ENCODE data around the gene CDK5RAP3. TPM values are rescaled to one million over a fixed set of nuclear protein-coding genes. Genes with fewer than 3 reads are reported as not detected.

Gene CDK5RAP3
- total RNA-seq, 1 donor from 2014 or later = 62.8 TPM

DNA sequence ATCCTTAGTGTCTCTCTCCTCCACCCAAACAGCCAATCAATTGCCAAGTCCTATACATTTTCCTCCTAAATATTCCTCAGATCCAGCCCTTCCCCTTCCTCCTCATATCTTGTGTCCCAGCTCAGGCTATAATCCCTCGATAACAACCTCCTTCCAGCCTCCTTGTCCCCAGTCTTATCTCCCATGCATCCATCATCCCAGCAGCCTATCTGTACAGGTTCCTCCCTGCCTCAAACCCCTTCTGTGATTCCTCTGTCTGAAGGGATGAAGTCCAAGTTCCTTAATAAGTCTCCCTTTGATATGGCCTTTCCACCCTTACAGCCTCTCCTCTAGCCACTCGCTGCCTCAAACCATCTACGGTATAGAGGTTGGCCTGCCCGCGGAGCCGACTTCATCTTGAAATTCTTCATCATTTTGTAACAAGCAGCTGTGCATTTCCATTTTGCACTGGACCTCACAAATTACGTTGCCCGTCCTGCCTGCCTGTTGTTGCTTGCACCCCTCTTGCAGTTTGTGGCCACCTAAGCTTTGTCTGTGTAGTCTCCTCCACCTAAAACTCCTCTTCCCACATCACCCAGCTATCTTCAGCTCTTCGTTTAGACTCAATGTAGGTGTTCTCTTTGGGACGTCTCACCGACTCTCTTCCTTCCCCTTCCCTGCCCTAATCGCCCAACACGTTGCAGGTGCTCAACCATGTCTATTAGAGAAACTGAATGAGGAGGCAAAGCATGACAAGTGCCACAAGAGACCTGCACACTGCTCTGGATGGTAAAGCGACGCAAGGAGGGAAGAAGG is 786 bp upstream of the CDK5RAP3 start:
- Histone ChIP-seq H3K4me1 (ENCODE audit: insufficient read depth, low read length) (peaks cover 20% of the 10 kb centered on the region), H3K4me3 (ENCODE audit: insufficient read depth, low read depth, low read length) (no peak overlapping the region), H3K4me2 (ENCODE audit: low read length) (peak overlapping the region; percentile 78), H2AFZ (ENCODE audit: low read depth, low read length) (peak overlapping the region; percentile 74), H3K27me3 (ENCODE audit: insufficient read depth, low read length) (no peaks in the 10 kb centered on the region), H3K79me2 (ENCODE audit: insufficient read depth, low read length) (peaks cover 6% of the 10 kb centered on the region), H3K36me3 (ENCODE audit: insufficient read depth, low read length) (peaks cover 4% of the 10 kb centered on the region), H3K27ac (ENCODE audit: low read depth, low read length) (no peak overlapping the region), H4K20me1 (ENCODE audit: insufficient read depth, low read length) (no peaks in the 10 kb centered on the region), H3K9me3 (ENCODE audit: insufficient read depth, low read depth, low read length) (no peaks in the 10 kb centered on the region), H3K9ac (ENCODE audit: low read length) (no peak overlapping the region)
- no peak for FAIRE-seq
- Mint-ChIP-seq H3K4me1 (ENCODE audit: low read depth, unreplicated experiment) (peaks cover 9% of the 10 kb centered on the region), H3K4me3 (ENCODE audit: unreplicated experiment) (peak overlapping the region; percentile 71), H3K27me3 (ENCODE audit: low read depth, unreplicated experiment) (no peaks in the 10 kb centered on the region), H3K9me3 (ENCODE audit: unreplicated experiment) (no peaks in the 10 kb centered on the region), H3K27ac (ENCODE audit: unreplicated experiment) (no peak overlapping the region), H3K36me3 (ENCODE audit: low read depth, unreplicated experiment) (peaks cover 2% of the 10 kb centered on the region)
- no peak for DNase-seq (ENCODE audit: low read depth)
- TF ChIP-seq, protein P1, sequence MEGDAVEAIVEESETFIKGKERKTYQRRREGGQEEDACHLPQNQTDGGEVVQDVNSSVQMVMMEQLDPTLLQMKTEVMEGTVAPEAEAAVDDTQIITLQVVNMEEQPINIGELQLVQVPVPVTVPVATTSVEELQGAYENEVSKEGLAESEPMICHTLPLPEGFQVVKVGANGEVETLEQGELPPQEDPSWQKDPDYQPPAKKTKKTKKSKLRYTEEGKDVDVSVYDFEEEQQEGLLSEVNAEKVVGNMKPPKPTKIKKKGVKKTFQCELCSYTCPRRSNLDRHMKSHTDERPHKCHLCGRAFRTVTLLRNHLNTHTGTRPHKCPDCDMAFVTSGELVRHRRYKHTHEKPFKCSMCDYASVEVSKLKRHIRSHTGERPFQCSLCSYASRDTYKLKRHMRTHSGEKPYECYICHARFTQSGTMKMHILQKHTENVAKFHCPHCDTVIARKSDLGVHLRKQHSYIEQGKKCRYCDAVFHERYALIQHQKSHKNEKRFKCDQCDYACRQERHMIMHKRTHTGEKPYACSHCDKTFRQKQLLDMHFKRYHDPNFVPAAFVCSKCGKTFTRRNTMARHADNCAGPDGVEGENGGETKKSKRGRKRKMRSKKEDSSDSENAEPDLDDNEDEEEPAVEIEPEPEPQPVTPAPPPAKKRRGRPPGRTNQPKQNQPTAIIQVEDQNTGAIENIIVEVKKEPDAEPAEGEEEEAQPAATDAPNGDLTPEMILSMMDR (IDR thresholded peaks at IDR 0.05; ENCODE audit: insufficient read depth, low read depth, low read length) = no peak
- no peak for TF ChIP-seq EZH2 (IDR thresholded peaks at IDR 0.05; ENCODE audit: insufficient read depth, low read length)

DNA sequence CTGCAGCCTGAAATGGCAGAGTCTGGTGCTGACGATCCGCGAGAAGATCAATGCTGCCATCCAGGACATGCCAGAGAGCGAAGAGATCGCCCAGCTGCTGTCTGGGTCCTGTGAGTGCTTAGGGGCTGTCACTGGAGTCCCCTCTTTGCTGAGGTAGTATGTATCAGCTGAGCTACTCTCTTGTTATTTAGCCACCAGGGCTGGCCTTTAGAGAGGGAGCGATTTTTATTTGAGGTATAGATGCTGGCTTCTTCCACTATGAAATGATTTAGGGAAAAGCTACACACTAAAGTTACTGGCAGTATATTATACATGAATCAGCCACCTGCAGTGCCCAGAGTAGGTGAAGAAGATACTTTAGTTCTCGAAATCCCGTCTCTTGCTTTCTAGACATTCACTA is 2.6 kb downstream of the CDK5RAP3 start:
- no peak overlapping the region for H3K4me3 ChIP-seq (ENCODE audit: insufficient read depth, low read depth, low read length)
- no peak for DNase-seq (ENCODE audit: low read depth)
- no peaks in the 10 kb centered on the region for H3K9me3 ChIP-seq (ENCODE audit: insufficient read depth, low read depth, low read length)
- H3K36me3 Mint-ChIP-seq (ENCODE audit: low read depth, unreplicated experiment) = peaks cover 4% of the 10 kb centered on the region
- TF ChIP-seq EZH2 (IDR thresholded peaks at IDR 0.05; ENCODE audit: insufficient read depth, low read length) = no peak
- no peaks in the 10 kb centered on the region for H3K27me3 Mint-ChIP-seq (ENCODE audit: low read depth, unreplicated experiment)
- no peaks in the 10 kb centered on the region for H3K27me3 ChIP-seq (ENCODE audit: insufficient read depth, low read length)
- no peak overlapping the region for H3K9ac ChIP-seq (ENCODE audit: low read length)
- H3K36me3 ChIP-seq (ENCODE audit: insufficient read depth, low read length) = peaks cover 17% of the 10 kb centered on the region
- H3K9me3 Mint-ChIP-seq (ENCODE audit: unreplicated experiment) = no peaks in the 10 kb centered on the region
- FAIRE-seq = no peak
- no peaks in the 10 kb centered on the region for H4K20me1 ChIP-seq (ENCODE audit: insufficient read depth, low read length)
- H2AFZ ChIP-seq (ENCODE audit: low read depth, low read length) = no peak overlapping the region
- H3K4me3 Mint-ChIP-seq (ENCODE audit: unreplicated experiment) = no peak overlapping the region
- H3K79me2 ChIP-seq (ENCODE audit: insufficient read depth, low read length) = peaks cover 6% of the 10 kb centered on the region
- no peak overlapping the region for H3K27ac ChIP-seq (ENCODE audit: low read depth, low read length)
- H3K4me1 Mint-ChIP-seq (ENCODE audit: low read depth, unreplicated experiment) = peaks cover 1% of the 10 kb centered on the region
- H3K4me2 ChIP-seq (ENCODE audit: low read length) = no peak overlapping the region
- H3K4me1 ChIP-seq (ENCODE audit: insufficient read depth, low read length) = peaks cover 7% of the 10 kb centered on the region
- H3K27ac Mint-ChIP-seq (ENCODE audit: unreplicated experiment) = no peak overlapping the region

DNA sequence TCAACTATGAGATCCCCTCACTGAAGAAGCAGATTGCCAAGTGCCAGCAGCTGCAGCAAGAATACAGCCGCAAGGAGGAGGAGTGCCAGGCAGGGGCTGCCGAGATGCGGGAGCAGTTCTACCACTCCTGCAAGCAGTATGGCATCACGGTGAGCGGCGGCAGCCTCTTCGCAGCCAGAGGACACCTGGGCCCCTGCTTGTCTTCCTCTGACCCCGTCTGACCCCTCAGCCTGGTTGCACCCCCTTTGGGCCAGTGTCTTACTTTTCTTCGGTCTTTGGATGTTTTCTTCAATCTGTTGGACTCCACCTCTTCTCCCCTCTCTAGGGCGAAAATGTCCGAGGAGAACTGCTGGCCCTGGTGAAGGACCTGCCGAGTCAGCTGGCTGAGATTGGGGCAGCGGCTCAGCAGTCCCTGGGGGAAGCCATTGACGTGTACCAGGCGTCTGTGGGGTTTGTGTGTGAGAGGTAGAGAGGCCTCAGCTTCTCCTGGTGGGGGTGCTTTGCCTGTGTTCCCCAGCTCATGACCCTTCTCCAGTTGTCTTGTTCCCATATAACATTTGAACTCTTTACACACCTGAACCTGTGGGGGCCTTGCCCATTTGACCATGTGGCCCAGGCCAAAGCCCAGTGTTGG is 4.4 kb downstream of the CDK5RAP3 start:
- Histone ChIP-seq H2AFZ (ENCODE audit: low read depth, low read length) (no peak overlapping the region), H3K4me1 (ENCODE audit: insufficient read depth, low read length) (peaks cover 5% of the 10 kb centered on the region), H3K27ac (ENCODE audit: low read depth, low read length) (no peak overlapping the region), H3K36me3 (ENCODE audit: insufficient read depth, low read length) (peaks cover 31% of the 10 kb centered on the region), H3K4me2 (ENCODE audit: low read length) (no peak overlapping the region), H3K27me3 (ENCODE audit: insufficient read depth, low read length) (no peaks in the 10 kb centered on the region), H3K79me2 (ENCODE audit: insufficient read depth, low read length) (peaks cover 6% of the 10 kb centered on the region), H3K4me3 (ENCODE audit: insufficient read depth, low read depth, low read length) (no peak overlapping the region), H4K20me1 (ENCODE audit: insufficient read depth, low read length) (no peaks in the 10 kb centered on the region), H3K9ac (ENCODE audit: low read length) (no peak overlapping the region), H3K9me3 (ENCODE audit: insufficient read depth, low read depth, low read length) (no peaks in the 10 kb centered on the region)
- TF ChIP-seq, protein P1 (IDR thresholded peaks at IDR 0.05; ENCODE audit: insufficient read depth, low read depth, low read length) = no peak
- no peak for TF ChIP-seq EZH2 (IDR thresholded peaks at IDR 0.05; ENCODE audit: insufficient read depth, low read length)
- Mint-ChIP-seq H3K9me3 (ENCODE audit: unreplicated experiment) (no peaks in the 10 kb centered on the region), H3K36me3 (ENCODE audit: low read depth, unreplicated experiment) (peaks cover 18% of the 10 kb centered on the region), H3K27ac (ENCODE audit: unreplicated experiment) (no peak overlapping the region), H3K27me3 (ENCODE audit: low read depth, unreplicated experiment) (peaks cover 4% of the 10 kb centered on the region), H3K4me1 (ENCODE audit: low read depth, unreplicated experiment) (peaks cover 1% of the 10 kb centered on the region), H3K4me3 (ENCODE audit: unreplicated experiment) (peak overlapping the region; percentile 37)
- FAIRE-seq (no peak), DNase-seq (ENCODE audit: low read depth) (no peak)
